KG1 (cell line): ENCODE data around the gene PPP6R1.
"Not testable (repeated sequence)": the region's sequence is repeated elsewhere in the genome, so short reads cannot be mapped to it uniquely, and the experiment has no call there.

ENCODE experiments used
- DNase-seq: peaks from one replicate; lab custom pipeline; 2025; lab: John Stamatoyannopoulos, UW

PPP6R1 gene

DNA sequence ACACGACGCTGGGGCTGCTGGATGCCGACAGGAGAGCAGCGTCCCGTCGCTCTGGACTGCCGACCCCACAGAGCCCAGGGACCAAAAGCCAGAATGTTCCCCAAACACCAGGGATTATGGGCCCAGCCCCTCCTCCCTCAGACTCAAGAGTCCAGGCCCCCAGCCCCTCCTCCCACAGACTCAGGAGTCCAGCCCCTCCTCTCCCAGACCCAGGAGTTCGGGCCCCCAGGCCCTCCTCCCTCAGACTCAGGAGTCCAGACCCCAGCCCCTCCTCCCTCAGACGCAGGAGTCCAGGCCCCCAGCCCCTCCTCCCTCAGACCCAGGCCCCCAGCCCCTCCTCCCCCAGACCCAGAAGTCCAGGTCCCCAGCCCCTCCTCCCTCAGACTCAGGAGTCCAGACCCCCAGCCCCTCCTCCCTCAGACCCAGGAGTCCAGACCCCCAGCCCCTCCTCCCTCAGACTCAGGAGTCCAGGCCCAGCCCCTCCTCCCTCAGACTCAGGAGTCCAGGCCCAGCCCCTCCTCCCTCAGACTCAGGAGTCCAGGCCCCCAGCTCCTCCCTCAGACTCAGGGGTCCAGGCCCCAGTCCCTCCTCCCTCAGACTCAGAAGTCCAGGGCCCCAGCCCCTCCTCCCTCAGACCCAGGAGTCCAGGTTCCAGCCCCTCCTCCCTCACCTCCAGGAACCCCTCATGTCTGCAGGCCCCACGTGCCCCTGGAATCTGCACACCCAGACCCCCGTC is 34.0 kb downstream of the PPP6R1 start:
- DNase-seq, result not testable (repeated sequence)

DNA sequence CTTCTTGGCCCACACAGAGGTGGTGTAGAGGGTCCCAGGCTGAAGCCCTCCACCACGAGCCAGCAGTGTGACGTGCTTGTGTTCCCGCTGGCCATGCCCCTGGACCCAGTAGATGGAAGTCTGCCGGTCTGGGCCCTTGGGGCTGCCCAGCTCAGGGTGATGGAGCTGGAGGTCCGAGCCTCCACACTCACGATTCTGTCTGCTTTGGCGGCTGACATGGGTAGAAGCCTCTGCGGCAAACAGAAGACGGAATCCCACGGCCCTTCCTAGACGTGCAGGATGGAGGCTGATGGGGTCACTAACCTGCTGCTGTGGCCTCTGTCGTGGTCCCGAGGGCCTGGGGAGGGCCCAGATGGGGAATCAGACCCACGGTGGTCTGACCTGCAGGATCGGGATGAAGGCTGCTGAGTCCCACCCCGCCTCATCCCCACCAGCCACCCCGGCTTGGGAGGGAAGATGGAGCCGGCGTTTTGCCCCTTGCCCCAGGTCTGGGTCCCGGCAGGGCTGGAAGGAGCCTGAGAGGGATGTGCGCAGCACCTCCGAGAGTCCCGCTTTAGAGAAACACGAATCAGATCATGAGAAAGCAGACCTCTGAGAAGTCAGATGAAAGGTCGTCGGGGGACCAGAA is 34.7 kb downstream of the PPP6R1 start:
- no peak for DNase-seq

DNA sequence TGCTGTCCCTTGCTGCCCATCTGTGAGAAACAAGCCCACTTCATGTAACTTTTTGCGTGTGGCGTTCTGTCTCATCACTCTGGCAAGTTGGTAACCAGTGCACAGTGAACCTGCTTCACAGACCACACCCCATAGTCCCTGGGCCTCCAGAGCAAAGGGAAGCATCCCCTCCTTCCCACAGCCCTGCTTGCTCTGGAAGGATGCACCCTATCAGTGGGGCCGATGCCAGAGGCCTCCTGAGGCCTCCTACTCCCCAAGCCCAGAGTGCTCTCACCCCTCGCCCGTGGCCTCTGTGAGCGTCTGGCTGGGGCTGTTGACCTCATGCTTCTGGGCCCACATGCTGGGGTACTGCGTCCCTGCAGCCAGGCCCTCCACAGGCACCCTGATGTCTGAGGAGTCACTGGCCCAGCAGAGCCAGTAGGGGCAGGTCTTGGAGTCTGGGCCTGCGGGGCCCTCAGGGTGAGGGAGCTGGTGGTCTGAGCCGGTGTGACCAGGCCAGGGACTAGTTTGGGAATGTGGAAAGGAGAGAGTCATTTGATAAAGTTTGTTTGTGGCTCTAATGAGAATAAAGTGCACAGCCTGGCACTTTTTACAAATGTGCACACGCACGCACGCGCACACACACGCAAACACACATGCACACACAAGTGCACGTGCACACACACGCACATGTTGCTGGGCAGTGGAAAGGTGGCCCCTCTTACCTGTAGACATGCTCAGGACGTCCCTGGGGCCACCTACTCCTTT is 35.4 kb downstream of the PPP6R1 start:
- no peak for DNase-seq

DNA sequence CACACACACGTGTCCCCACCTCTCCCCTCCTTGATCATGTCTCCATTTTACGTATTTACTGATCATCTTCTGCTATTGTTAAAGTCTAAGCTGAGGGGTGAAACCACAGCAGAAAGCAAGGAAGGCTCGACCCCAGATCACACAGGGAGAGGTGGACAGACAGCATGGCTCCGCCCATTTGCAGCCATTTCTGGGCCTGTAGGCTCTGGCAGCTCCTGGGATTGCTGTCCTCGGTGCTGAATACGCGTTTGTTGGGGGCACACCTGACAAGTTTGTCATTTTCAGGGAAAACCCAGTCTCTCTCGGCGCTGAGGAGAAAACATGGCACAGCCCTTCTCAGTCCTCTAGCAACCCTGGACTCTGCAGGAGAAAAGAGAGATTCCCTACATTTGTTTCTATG is 38.3 kb downstream of the PPP6R1 start:
- DNase-seq, result no peak

DNA sequence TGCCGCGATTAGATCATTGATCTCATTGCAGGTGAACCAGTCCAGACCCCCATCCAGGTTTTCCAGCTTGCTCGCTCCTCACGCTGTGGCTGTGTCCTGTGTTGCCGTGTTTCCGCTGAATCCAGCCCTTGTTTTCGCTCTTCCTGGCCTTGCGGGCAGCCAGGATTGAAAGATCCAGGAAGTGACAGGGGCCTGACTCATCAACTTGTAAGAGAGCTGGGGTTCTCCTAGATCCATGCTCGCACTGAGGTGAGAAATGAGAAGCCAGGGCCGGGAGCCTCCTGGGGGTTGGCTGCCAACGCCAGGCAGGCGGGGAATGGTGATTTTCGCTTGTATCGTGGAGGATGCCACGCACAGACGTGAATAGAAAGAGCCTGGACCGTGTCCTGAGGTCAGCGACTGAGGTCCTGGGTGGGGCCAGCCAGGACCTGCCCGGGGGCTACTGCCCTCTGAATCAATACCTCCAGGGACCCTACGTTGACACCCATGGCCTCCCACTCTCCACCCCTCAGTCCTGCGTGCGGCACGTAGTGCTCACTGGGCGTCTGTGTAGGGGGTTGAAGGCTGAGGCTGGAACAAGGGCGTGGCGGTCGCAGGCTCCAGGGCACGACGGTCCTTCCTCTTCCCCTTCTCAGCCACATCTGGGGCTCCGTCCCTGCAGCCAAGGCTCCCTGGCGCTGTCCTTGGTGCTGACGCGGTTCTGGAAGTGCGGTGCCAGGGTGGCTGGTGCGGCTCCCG is 42.2 kb downstream of the PPP6R1 start:
- peak; percentile 49 for DNase-seq

DNA sequence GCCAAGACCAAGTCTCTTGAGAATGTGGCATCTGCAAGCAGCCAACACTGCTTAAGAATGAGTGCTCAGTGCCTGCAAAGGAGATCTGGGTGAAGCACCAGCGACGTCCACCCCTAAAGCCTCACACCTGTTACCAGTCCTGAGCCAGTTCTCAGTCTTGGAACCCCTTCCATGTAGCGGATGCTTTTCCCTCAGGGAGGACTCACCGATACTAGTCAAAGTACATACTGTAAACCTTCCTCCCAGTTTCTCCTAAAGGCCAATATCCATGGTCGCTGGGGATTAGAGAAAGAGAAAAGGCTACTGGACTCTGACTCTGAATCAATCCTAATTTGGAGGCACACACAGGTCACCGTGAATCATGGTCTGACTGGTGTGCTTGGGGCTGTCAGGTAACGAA is 45.3 kb downstream of the PPP6R1 start:
- DNase-seq, result no peak

DNA sequence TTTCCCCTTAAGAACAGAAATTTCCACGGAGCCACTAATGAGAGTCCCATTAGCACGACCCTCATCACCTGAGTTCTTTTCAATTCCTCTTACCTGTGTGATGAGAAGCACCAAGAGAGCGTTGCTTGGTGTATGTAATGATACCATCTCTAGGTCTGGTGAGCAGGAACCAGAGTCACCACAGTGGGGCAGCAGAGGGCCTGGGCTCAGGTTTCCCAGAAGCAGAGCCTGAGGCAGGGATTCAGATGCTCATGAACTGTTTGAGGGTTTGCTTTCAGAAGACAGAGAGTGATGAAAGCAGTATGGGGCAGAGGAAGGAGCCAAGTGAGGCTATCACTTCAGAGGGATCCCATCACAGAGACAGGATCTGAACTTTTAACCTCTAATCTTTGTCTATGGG is 46.4 kb downstream of the PPP6R1 start:
- DNase-seq, result no peak

DNA sequence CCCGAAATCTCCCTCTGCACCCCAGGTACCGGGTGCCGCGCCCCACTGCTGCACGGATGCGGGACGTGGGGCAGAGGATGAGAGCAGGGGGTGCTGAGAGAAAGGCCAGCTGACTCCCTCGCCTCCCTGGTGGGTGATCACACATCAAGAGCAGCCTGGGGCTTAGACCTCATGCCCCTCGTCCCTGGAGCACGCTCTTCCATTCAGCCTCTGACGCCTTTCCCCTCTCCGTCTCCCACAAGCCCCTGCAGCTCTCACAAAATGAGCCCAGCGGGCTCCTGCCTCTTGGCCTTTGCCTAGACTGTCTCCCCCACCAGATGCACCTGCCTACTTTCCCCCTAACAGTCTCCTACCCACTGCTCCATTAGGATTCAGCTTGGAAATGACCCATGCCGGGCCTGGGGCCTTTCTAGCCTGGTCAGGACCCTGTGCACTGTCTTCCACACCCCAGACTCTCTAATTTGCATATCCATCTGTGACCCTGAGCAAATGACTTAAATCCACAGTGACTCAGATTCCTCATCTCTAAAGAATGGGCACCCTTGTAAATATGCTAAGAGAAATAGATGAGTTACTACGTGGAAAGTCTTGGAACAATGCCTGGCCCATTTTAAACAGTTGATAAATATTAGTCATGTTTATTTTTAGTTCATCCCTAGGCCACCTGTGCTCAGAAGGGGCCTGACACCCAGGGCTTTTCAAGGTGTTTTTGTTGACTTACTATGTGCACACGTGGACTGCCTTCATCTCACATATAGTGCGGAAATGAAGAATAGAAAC is 48.9 kb downstream of the PPP6R1 start:
- no peak for DNase-seq

DNA sequence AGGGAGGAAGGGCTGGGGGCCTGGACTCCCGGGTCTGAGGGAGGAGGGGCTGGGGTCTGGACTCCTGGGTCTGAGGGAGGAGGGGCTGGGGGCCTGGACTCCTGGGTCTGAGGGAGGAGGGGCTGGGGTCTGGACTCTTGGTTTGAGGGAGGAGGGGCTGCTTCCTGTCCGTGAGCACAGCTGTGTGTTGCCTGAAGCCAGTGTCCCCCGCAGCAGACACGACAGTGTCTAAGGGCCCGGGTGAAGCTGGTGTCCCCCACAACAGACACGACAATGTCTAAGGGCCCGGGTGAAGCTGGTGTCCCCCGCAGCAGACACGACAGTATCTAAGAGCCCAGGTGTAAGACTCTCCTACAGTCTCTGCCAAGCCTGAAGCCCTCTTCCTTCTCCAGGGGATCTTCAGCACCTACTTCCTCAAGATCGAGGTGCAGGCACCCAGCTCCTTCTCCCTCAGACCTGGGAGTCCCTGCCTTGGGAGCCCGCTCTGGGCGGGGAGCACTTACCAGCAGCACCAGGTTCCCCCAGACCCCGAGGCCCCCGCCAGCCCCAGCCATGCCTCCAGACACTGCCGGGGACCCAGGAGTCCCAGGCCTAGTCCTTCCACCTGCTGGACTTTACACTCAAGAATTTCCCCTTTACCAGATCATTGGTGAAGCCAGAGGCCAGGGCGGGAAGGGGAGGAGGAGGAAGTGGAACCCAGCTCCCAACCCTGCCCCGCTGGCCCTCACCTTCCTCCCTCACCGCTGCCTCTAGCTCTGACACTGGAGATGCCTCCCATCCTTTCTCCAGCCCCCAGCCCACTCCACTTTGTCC is 49.7 kb downstream of the PPP6R1 start, which contains the start of gene PTPRH:
Gene PTPRH (minus strand): TSS at position 622 of the 813 bp plus-strand sequence. CDS start 68 bp downstream, at position 554.
- DNase-seq, result no peak

DNA sequence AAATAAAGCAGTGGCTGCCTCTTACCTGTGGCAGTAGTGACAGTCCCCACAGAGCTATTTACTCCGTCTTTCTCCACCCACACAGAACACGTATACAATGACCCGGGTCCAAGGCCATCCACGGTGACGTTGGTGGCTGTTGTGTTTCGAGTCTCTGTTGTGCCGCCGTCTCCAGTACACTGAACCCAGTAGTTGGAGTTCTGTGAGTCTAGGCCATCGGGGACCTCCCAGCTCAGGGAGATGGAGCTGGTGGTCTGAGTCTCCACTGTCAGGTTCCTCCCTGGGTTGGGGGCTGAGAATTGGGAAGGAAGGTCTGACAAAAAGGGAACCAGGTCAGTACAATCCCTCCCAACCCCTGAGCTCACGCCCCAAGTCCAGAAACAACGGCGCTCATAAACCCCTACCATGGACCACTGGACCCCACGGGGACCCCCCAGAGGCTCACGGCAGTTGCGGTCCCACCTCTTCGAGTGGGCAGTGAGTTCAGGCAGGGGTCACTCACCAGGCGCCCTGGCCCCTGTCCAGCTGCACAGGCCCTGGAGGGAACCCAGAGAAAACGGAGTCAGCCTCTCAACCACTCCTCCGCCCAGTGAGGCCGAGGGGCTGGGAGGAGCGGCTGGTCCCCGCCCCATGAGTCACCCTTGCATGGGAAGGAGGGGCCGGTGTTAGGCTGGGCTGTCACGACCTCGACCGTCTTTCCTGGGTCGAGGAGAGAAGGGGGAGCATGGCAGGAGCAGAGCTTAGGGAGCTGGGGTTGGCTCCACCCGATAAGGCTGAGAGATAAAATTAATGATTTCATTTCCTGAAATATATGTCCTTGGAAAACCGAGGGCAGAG is 51.9 kb downstream of the PPP6R1 start:
- no peak for DNase-seq

DNA sequence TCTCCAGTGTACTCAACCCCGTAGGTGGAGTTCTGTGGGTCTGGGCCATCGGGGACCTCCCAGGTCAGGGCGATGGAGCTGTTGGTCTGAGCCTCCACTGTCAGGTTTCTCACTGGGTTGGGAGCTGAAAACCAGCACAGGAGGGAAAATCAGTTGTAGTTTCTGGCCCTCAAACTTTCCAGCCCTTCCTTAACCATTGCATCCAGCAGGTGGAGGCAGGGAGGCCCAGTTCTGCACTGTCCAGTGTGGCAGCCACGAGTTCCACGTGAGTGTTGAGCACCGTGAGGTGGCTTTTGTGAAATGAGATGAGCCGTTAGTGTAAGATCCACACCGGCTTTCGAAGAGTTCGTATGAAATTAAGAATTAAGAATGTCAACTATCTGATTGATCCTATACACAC is 56.6 kb downstream of the PPP6R1 start:
- not testable (repeated sequence) for DNase-seq

DNA sequence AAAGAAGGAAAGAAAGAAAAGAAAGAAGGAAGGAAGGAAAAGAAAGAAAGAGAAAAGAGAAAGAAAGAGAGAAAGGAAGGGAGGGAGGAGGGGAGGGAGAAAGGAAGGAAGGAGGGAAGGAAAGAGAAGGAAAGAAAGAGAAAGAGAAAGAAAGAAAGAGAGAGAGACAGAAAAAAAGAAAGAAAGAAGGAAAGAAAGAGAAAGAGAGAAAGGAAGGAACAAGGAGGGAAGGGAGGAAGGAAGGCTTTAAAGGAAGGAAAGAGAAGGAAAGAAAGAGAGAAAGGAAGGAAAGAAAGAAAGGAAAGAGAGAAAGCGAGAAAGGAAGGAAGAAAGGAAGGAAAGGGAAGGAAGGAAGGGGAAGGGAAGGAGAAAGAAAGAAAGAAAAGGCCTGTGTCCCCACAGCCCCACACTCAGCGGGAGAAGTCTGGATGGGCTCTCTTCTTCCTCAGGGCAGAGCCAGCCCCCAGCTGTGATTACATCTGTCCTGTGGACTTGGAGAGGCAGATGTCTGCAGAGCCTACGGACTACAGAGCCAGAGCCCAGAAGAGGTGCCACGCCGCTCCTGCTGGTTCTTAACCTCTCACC is 59.1 kb downstream of the PPP6R1 start:
- DNase-seq, result no peak

DNA sequence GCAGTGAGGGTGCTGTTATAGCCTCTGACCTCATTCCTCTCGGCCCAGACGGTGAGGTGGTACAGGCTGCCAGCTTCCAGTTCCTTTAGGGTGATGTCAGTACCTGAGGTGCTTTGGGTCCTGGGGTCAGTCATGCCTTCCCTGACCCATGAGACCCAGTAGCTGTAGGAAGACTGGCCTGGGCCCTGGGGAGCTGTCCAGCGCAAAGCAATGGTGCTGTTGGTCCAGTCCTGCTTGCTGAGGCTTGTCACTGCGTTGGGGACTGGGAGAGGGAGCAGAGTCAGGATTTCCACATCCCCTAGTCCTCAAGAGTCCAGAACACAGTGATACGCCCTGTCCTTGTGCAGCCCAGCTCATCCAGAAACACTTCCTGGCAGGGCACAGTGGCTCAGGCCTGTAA is 60.2 kb downstream of the PPP6R1 start:
- no peak for DNase-seq

DNA sequence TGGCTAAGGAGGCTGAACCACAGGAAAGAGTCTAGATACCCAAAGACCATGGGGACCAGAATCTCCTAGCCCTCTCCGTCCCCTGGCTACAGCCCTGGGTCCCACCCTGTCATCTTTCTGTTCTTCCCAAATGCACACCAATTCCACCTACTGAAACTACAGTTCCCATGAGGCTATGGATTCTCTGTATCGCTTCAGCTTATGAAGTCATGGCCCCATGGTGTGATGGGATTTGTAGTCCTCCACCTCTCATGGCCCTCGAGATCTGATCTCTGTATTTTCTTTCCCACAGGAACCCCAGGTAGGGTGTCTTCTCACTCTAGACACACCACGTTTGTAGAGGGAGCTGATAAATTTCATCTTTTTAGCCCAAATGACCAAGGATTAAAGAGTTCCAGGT is 61.3 kb downstream of the PPP6R1 start:
- DNase-seq, result no peak

DNA sequence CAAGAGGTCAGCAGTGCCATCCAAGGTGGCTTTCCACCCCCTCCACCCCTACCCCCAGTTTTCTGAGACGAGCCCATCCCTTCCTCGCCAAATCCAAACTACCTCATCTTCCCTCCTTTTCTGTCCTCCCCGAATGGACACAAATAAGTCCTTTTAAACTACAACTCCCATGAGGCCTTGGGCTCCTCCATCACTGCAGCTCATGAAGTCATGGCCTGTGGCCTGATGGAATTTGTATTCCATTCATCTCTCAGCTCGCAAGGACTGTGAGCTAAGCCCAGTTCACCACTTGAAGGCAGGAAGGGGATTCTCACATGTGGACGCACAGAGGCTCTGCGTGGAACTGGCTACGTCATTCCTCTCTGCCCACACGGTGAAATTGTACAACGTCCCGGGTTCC is 62.0 kb downstream of the PPP6R1 start:
- DNase-seq, result no peak

DNA sequence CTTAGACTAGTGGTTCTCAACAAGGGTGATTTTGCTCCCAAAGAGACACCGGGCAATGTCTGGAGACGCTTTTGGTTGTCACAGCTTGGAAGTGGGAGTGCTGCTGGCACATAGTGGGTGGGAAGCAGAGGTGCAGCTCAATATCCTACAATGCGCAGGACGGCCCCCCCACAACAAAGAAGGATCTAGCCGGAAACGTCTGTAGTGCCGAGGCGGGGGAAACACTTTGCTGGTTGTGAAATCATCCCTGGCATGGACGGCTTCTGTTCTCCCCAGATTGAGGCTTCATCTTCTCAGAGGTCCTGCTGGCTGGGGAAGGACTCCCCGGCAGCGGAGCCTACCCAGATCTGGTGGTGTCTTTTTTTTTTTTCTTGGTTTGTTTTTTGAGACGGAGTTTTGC is 65.3 kb downstream of the PPP6R1 start:
- DNase-seq, result no peak

DNA sequence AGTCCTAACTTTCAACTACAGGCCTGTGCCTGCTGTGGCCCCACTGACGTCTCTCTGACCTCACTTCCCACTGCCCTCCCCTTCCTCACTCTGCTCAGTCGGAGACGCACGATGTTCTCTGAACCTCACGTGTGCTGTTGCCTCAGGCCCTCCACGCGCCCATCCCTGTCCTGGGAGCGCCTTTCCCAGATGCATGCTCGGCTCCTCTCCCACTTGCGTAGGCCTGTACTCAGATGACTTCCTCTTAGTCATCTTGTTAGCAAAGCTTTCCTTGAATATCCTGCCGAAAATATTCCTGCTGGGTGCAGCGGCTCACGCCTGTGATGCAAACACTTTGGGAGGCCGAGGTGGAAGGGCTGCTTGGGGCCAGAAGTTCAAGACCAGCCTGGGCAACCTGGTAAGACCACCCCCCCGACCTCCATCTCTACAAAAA is 69.4 kb downstream of the PPP6R1 start:
- no peak for DNase-seq

DNA sequence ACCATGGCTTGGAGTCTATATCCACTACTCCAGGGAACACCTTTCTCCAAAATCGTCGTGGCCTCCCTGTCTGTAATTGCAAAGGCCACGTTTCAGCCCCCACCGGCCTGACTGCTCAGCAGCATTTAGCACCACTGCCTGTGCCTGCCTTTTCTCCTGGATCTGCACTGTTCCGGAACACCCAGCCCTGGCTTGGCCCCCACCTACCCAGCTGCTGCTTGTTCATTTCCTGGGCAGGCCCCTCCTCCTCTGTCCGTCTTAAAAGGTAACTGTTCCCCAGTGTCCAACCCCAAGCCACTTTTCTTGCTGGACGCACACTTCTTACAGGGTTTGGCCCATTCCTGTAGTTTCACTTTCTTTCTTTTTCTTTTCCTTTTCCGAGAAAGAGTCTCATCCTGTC is 70.2 kb downstream of the PPP6R1 start:
- no peak for DNase-seq

DNA sequence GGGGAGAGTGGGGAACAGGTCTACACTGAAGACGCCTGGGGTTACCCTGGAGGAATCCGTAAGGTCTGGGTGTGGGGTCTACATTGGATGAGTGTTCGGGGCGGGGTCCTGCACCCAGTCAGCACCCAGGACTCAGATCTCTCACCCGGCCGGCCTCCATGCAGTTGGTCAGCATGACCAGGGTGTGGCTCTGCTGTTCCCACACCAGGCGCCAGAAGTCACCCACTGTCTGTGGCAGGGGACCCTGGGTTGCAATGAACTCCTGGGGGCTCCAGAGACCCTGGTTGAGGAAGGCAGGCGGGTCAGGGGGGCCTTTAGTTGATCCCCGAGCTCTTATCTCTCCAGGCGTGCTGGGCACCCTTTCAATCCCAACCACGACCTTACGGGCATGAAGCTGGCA is 72.7 kb downstream of the PPP6R1 start:
- DNase-seq, result no peak
